Neural crest cell (in vitro differentiated cells): Measurements from ENCODE around the gene SHISA4. TPM values are rescaled to one million over a fixed set of nuclear protein-coding genes. Genes with fewer than 3 reads are reported as not detected.

ENCODE experiments used
- DNase-seq: peaks from one replicate; pipeline ENCODE4 v3.0.0; 2021; ENCODE audit warnings: low read depth, mixed read lengths, low spot score
- H3K27ac Mint-ChIP-seq: one replicate; pipeline ENCODE4 v1.8.0; 2021; ENCODE audit warnings: mild to moderate bottlenecking, mixed read lengths; ENCODE audit not compliant: unreplicated experiment
- H3K27me3 Mint-ChIP-seq: 2 replicates; pipeline ENCODE4 v1.8.0; 2021; ENCODE audit warnings: low read depth, mild to moderate bottlenecking, mixed read lengths
- H3K36me3 Mint-ChIP-seq: 2 replicates; pipeline ENCODE4 v1.8.0; 2021; ENCODE audit warnings: low read depth, mild to moderate bottlenecking, mixed read lengths
- H3K4me1 Mint-ChIP-seq: 2 replicates; pipeline ENCODE4 v1.8.0; 2021; ENCODE audit warnings: mixed read lengths
- H3K4me3 Mint-ChIP-seq: one replicate; pipeline ENCODE4 v1.8.0; 2021; ENCODE audit warnings: mild to moderate bottlenecking, mixed read lengths
- H3K9me3 Mint-ChIP-seq: 2 replicates; pipeline ENCODE4 v1.8.0; 2021; ENCODE audit warnings: mixed read lengths
- total RNA-seq: library from RNA; stranded (reverse); gene quantifications from 2 replicates; pipeline ENCODE4 v1.2.1, GENCODE V29; 2021
- TF ChIP-seq, protein P1 (sequence below): fragments of 200-600 bp; sonication (generic); conservative IDR thresholded peaks from 2 replicates; pipeline ENCODE4 v1.5.0; 2021; ENCODE audit warnings: antibody characterized with exemption, mild to moderate bottlenecking

Gene SHISA4
- total RNA-seq, 1 donor from 2014 or later: 10.8 TPM

DNA sequence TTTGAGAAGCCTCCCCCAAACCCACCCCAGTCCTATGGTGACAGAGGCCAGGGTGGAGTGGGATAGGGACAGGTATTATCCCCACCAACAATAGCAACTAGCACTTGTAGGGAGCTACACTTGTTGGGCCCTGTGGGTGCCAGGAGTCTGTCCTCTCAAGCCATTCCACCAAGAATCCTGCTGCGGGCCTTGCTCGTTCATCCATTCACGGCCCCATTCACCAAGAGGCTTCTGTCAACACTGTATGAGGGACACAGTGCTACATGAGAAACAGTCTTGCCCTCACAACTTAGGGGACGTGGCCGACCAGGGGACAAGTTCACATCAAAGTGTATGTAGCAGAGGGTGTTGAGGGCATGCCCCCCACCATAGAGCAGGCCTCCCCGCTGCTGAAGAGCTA lies 18.9 kb downstream of the SHISA4 start:
- no peaks in the 10 kb centered on the region for H3K27me3 Mint-ChIP-seq
- peaks cover 24% of the 10 kb centered on the region for H3K4me1 Mint-ChIP-seq
- no peak overlapping the region for H3K4me3 Mint-ChIP-seq
- H3K27ac Mint-ChIP-seq: no peak overlapping the region
- H3K36me3 Mint-ChIP-seq: no peaks in the 10 kb centered on the region
- H3K9me3 Mint-ChIP-seq: no peaks in the 10 kb centered on the region
- no peak for DNase-seq
- TF ChIP-seq, protein P1, sequence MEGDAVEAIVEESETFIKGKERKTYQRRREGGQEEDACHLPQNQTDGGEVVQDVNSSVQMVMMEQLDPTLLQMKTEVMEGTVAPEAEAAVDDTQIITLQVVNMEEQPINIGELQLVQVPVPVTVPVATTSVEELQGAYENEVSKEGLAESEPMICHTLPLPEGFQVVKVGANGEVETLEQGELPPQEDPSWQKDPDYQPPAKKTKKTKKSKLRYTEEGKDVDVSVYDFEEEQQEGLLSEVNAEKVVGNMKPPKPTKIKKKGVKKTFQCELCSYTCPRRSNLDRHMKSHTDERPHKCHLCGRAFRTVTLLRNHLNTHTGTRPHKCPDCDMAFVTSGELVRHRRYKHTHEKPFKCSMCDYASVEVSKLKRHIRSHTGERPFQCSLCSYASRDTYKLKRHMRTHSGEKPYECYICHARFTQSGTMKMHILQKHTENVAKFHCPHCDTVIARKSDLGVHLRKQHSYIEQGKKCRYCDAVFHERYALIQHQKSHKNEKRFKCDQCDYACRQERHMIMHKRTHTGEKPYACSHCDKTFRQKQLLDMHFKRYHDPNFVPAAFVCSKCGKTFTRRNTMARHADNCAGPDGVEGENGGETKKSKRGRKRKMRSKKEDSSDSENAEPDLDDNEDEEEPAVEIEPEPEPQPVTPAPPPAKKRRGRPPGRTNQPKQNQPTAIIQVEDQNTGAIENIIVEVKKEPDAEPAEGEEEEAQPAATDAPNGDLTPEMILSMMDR: no peak

DNA sequence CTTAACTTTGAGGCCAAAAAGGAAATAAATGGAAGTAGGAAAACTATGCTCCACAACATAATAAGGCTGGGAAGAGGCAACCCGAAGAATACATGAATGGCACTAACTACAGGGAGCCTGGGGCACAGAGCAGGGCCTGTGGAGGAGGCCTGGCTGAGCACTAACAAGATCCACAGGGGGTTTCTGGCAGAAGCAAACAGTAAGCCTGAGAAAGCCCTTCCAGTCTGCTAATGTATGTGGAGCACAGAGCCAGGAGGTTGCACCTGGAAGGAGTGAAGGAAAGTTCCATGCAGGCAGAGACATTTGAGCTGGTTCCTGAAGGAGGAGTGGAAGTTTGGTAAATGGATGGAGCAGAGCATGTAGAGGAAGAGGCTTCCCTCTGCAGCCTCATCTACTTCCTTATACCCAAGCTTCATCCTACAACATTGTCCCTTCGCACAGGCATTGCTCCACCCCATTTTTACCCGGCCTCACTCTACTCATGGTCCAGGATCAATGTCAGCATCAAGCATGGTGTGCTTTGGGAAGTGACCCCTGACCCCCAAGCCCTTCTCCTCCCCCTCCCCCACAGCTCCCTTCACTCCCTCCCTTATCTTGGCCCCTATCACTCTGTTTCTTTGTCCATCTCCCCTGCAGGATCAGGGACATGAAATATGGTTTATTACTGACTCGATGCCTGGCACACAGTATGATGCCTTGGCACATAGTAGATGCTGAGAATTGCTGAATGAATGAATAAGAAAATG lies 23.3 kb downstream of the SHISA4 start:
- Mint-ChIP-seq H3K4me1 (peaks cover 17% of the 10 kb centered on the region), H3K9me3 (no peaks in the 10 kb centered on the region), H3K27ac (peak overlapping the region; percentile 78), H3K27me3 (no peaks in the 10 kb centered on the region), H3K36me3 (no peaks in the 10 kb centered on the region), H3K4me3 (no peak overlapping the region)
- TF ChIP-seq, protein P1: no peak
- DNase-seq: no peak

DNA sequence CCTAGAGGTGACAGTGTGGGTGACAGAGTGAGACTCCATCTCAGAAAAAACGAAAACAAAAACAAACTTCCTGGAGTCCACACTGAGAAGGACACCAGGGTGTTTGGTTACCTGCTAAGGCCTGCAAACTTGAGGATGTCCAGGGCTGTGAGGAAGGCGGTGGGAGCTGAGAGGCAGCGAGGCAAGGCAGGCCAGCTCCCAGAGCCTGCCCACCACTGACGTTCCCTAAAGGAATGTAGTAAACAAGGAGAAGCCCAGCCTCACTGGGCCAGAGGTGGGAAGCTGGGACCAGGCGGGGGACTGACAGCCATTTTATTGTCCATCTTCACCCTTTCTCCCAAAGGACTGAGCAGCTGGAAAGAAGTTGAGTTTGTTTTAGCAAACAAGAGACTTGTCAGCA lies 24.1 kb downstream of the SHISA4 start:
- no peaks in the 10 kb centered on the region for H3K27me3 Mint-ChIP-seq
- H3K27ac Mint-ChIP-seq: no peak overlapping the region
- H3K36me3 Mint-ChIP-seq: no peaks in the 10 kb centered on the region

DNA sequence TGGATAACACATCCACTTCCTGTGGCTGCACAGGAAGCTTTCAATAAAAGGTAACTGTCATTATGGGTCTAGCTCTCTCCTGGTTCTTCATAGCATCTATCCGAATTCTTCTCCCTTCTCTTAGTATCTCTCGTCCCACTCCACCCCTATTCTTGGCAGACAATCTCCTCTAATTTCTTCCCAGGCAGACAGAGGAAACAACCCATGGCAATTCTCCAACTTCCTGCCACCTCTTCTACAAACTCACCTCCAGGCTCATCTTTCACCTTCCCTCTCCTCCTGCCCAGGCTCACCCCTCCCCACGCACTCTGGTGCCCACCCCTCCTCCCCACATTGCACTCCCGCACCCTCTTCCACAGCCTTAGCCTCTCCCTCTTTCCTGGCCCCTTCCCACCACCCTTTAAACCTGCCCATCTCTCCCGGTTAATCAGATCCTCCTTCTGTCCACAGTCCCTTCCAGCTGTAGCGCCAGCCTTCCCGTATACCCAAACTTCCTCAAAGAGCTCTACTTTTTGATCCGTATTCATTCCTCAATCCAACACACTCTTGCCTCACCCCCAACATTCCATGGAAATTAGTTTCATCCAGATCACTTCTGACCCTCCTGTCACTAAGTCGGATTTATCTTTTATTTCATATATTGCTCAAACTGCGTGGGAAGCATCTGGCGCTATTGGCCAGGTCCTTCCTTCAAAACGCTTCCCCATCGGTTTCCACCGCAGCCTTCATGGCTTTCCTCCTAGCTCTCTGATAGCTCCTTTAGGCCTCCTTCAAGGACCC lies 25.9 kb downstream of the SHISA4 start:
- Mint-ChIP-seq H3K9me3 (no peaks in the 10 kb centered on the region), H3K27ac (no peak overlapping the region), H3K4me3 (no peak overlapping the region), H3K36me3 (no peaks in the 10 kb centered on the region), H3K4me1 (peaks cover 28% of the 10 kb centered on the region), H3K27me3 (no peaks in the 10 kb centered on the region)
- no peak for DNase-seq
- TF ChIP-seq, protein P1: no peak

More for the DNA sequence above, 24.1 kb downstream of the SHISA4 start:
- DNase-seq: no peak
- TF ChIP-seq, protein P1: no peak
- peaks cover 19% of the 10 kb centered on the region for H3K4me1 Mint-ChIP-seq
- no peaks in the 10 kb centered on the region for H3K9me3 Mint-ChIP-seq
- no peak overlapping the region for H3K4me3 Mint-ChIP-seq

DNA sequence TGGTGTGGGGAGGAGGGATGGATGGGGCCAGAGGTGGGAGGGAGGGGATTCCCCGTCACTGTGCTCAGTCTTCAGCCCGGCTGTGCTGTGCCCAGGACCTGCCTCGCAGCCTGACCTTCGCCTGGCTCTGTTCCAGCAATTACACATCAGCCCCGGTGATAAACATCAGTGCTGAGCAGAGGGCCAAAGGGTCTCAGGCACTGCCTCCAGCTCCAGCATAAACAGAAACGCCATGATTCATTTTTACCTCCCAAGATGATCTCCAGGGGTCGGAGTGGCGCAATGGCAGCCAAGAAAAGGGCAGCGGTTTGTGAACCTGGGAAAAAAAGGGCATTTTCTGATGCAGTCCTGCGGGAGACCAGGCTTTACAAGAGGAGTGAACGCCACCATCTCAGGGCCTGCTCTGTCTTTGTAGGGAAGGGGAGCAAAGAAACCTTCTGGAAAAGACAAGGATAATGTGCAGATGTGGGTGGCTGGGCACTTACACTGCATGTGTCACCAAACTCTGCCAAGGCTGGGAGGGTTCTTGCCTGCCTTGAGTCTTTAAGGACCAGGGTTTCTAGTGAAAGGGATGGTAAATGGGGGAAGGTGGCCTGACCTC lies 28.1 kb downstream of the SHISA4 start:
- Mint-ChIP-seq H3K27ac (peak overlapping the region; percentile 66), H3K36me3 (no peaks in the 10 kb centered on the region), H3K4me3 (no peak overlapping the region), H3K9me3 (peaks cover 2% of the 10 kb centered on the region), H3K27me3 (no peaks in the 10 kb centered on the region), H3K4me1 (peaks cover 27% of the 10 kb centered on the region)
- TF ChIP-seq, protein P1: no peak
- no peak for DNase-seq
